MM.1S (cell line): ENCODE data around the gene GRK3.

Source experiments
- DNase-seq: peaks from one replicate; pipeline ENCODE4 v3.0.0-alpha.2; 2015
- H2AFZ ChIP-seq: fragments of 300-600 bp; sonication (generic); 2 replicates; pipeline ENCODE4 v1.6.0; 2016; ENCODE audit warnings: antibody characterized with exemption, low read length
- H3F3A ChIP-seq: fragments of 300-600 bp; sonication (generic); 2 replicates; pipeline ENCODE4 v1.6.1; 2016; ENCODE audit warnings: mild to moderate bottlenecking, antibody characterized with exemption, low read length, moderate library complexity, mixed read lengths; ENCODE audit not compliant: insufficient read depth
- H3K27ac ChIP-seq: fragments of 300-600 bp; sonication (generic); 2 replicates; pipeline ENCODE4 v1.5.1; 2016; ENCODE audit warnings: mild to moderate bottlenecking, low read length
- H3K27me3 ChIP-seq: fragments of 300-600 bp; sonication (generic); replicated peaks from 2 replicates; pipeline ENCODE4 v1.6.0; 2016; ENCODE audit warnings: low read length; ENCODE audit not compliant: insufficient read depth
- H3K36me3 ChIP-seq: fragments of 300-600 bp; sonication (generic); replicated peaks from 2 replicates; pipeline ENCODE4 v1.6.1; 2016; ENCODE audit warnings: mild to moderate bottlenecking, low read length, mixed read lengths; ENCODE audit not compliant: insufficient read depth
- H3K4me1 ChIP-seq: fragments of 300-600 bp; sonication (generic); 2 replicates; pipeline ENCODE4 v1.6.1; 2016; ENCODE audit warnings: low read length, mixed read lengths
- H3K4me2 ChIP-seq: fragments of 300-600 bp; sonication (generic); 2 replicates; pipeline ENCODE4 v1.6.0; 2016; ENCODE audit warnings: low read depth, low read length
- H3K4me3 ChIP-seq: fragments of 300-600 bp; sonication (generic); 2 replicates; pipeline ENCODE4 v1.5.1; 2016; ENCODE audit warnings: low read length, mixed read lengths
- H3K79me2 ChIP-seq: fragments of 300-600 bp; sonication (generic); 2 replicates; pipeline ENCODE4 v1.6.1; 2016; ENCODE audit warnings: mixed run types, low read length, mixed read lengths
- H3K9ac ChIP-seq: fragments of 300-600 bp; sonication (generic); 2 replicates; pipeline ENCODE4 v1.6.1; 2016; ENCODE audit warnings: low read length, mixed read lengths
- H3K9me2 ChIP-seq: fragments of 300-600 bp; sonication (generic); replicated peaks from 2 replicates; pipeline ENCODE4 v1.6.1; 2016; ENCODE audit warnings: mild to moderate bottlenecking, low read length, mixed read lengths; ENCODE audit not compliant: insufficient read depth
- H3K9me3 ChIP-seq: fragments of 300-600 bp; sonication (generic); replicated peaks from 2 replicates; pipeline ENCODE4 v1.6.1; 2016; ENCODE audit warnings: mild to moderate bottlenecking, low read length, mixed read lengths; ENCODE audit not compliant: insufficient read depth
- H4K20me1 ChIP-seq: fragments of 300-600 bp; sonication (generic); 2 replicates; pipeline ENCODE4 v1.6.1; 2016; ENCODE audit warnings: mild to moderate bottlenecking, low read length, moderate library complexity, mixed read lengths; ENCODE audit not compliant: insufficient read depth
- EZH2 ChIP-seq: fragments of 300-600 bp; sonication (generic); optimal IDR thresholded peaks from 2 replicates; pipeline ENCODE3; 2017; ENCODE audit warnings: low read depth, mild to moderate bottlenecking, antibody characterized with exemption, low read length, mixed read lengths
- EZH2phosphoT487 ChIP-seq: fragments of 300-600 bp; sonication (generic); IDR thresholded peaks from 2 replicates; pipeline ENCODE4 v1.6.1; 2018; ENCODE audit warnings: antibody characterized with exemption, low read length
- TF ChIP-seq, protein P1 (sequence below): fragments of 300-600 bp; sonication (generic); IDR thresholded peaks from 2 replicates; pipeline ENCODE4 v1.5.1; 2016; ENCODE audit warnings: antibody characterized with exemption, low read length, mixed read lengths

Gene GRK3

DNA sequence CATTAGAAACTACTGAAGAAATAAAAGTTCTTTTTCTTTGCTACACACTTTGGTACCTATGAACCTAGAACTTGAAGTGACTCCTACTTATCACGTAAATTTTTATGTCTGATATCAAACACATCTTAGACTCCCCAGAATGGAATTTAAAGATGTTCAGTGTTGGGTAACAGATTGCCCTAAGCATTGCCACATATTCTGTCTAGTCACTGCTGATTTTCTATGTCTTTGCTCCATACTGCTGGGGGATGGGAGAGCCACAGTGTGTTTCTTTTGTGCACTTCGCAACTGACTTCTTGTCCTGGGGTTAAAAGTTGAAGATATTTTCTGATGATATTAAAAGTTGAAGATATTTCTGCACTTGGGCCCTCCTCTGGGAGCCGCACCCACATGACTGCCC, 158.2 kb downstream of the GRK3 start:
- DNase-seq: no peak
- TF ChIP-seq EZH2 (no peak), EZH2phosphoT487 (no peak)
- TF ChIP-seq, protein P1, sequence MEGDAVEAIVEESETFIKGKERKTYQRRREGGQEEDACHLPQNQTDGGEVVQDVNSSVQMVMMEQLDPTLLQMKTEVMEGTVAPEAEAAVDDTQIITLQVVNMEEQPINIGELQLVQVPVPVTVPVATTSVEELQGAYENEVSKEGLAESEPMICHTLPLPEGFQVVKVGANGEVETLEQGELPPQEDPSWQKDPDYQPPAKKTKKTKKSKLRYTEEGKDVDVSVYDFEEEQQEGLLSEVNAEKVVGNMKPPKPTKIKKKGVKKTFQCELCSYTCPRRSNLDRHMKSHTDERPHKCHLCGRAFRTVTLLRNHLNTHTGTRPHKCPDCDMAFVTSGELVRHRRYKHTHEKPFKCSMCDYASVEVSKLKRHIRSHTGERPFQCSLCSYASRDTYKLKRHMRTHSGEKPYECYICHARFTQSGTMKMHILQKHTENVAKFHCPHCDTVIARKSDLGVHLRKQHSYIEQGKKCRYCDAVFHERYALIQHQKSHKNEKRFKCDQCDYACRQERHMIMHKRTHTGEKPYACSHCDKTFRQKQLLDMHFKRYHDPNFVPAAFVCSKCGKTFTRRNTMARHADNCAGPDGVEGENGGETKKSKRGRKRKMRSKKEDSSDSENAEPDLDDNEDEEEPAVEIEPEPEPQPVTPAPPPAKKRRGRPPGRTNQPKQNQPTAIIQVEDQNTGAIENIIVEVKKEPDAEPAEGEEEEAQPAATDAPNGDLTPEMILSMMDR: no peak

DNA sequence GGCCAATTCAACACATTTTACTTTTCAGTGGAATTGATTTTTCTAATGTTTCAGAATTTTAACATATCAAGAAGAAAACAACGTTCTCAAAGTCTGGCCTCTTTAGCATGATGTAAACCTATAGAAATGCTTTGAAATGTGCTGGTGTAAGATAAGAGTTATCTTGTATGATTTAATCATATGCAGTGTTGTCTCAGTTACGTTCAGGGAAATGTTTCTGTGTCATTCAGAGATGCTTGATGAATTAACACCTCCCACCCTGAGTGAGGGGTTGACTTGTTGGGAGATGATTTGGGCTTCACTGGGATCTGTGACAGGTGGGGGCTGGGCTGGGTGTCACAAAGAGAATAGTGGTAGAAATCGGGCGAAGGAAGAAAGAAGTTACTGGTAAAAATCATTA, 161.8 kb downstream of the GRK3 start:
- TF ChIP-seq, protein P1: no peak
- no peaks in the 10 kb centered on the region for H3K9me2 ChIP-seq
- H3K4me3 ChIP-seq: no peak overlapping the region
- H3K36me3 ChIP-seq: no peaks in the 10 kb centered on the region
- H3F3A ChIP-seq: no peaks in the 10 kb centered on the region
- no peaks in the 10 kb centered on the region for H3K4me1 ChIP-seq
- no peak overlapping the region for H3K9ac ChIP-seq
- no peak overlapping the region for H2AFZ ChIP-seq
- DNase-seq: no peak
- no peak overlapping the region for H3K27ac ChIP-seq
- H4K20me1 ChIP-seq: no peaks in the 10 kb centered on the region
- H3K79me2 ChIP-seq: no peaks in the 10 kb centered on the region
- H3K9me3 ChIP-seq: no peaks in the 10 kb centered on the region
- H3K27me3 ChIP-seq: no peaks in the 10 kb centered on the region
- no peak overlapping the region for H3K4me2 ChIP-seq

More for the DNA sequence above, 158.2 kb downstream of the GRK3 start:
- Histone ChIP-seq H3F3A (no peaks in the 10 kb centered on the region), H2AFZ (no peak overlapping the region), H3K9ac (no peak overlapping the region), H4K20me1 (no peaks in the 10 kb centered on the region), H3K4me2 (no peak overlapping the region), H3K79me2 (no peaks in the 10 kb centered on the region), H3K4me3 (no peak overlapping the region), H3K4me1 (no peaks in the 10 kb centered on the region), H3K27me3 (no peaks in the 10 kb centered on the region), H3K9me3 (no peaks in the 10 kb centered on the region), H3K27ac (no peak overlapping the region), H3K36me3 (no peaks in the 10 kb centered on the region), H3K9me2 (no peaks in the 10 kb centered on the region)

DNA sequence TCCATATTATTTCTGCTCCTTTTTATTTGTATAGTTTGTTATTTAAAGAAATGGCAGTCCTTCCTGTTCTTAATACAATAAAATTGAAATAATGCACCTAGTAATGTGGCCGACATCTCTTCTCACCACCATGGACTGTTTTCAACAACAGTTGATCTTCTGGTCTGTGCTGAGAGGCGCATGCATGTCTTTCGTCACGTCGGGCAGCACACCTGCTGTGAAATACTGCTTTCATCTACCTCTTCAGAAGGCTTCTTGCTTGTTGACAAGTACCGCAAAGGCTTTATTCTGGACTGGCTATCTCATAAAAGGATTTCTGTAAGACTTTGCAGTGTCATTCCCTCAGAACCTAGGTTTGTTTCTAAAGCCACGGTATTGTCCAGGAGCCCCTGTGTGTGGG, 163.6 kb downstream of the GRK3 start:
- TF ChIP-seq, protein P1: no peak
- TF ChIP-seq EZH2phosphoT487: no peak
- TF ChIP-seq EZH2: no peak
- Histone ChIP-seq H3F3A (no peaks in the 10 kb centered on the region), H3K9me3 (no peaks in the 10 kb centered on the region), H3K9ac (no peak overlapping the region), H3K36me3 (no peaks in the 10 kb centered on the region), H3K4me1 (no peaks in the 10 kb centered on the region), H3K79me2 (no peaks in the 10 kb centered on the region), H3K27me3 (no peaks in the 10 kb centered on the region), H4K20me1 (no peaks in the 10 kb centered on the region), H2AFZ (no peak overlapping the region), H3K4me2 (no peak overlapping the region), H3K27ac (no peak overlapping the region), H3K4me3 (no peak overlapping the region), H3K9me2 (no peaks in the 10 kb centered on the region)
- no peak for DNase-seq
